IMR-90 (cell line): ENCODE measurements around the gene AMIGO3. TPM values are rescaled to one million over a fixed set of nuclear protein-coding genes. Genes with fewer than 3 reads are reported as not detected.
A peak's percentile ranks its signal among the peaks of the same experiment; 100 is the strongest.

ENCODE experiments used
- ATAC-seq: fragments of 200-7000 bp; cut with Tn5 transposase; 2 replicates; pipeline ENCODE4 v1.9.1; 2020; ENCODE audit warnings: low read depth, mild to moderate bottlenecking, moderate library complexity
- BruUV-seq: library from RNA; stranded (reverse); fragments of 400-500 nt; replicated peaks from 2 replicates; lab custom pipeline; 2021; lab: Mats Ljungman, UMichigan
- CTCF ChIA-PET: fragments of 300-600 bp; formaldehyde crosslinking; extraction: SDS; loops from one replicate; lab custom pipeline; 2021; ENCODE audit warnings: antibody characterized with exemption; lab: Yijun Ruan, JAX
- POLR2A ChIA-PET: fragments of 300-600 bp; sonication (Branson Sonifier 250); formaldehyde crosslinking; loops from one replicate; lab custom pipeline; 2022; ENCODE audit warnings: antibody characterized with exemption; ENCODE audit not compliant: unreplicated experiment; lab: Charles Lee
- DNase-seq: peaks from one replicate; pipeline ENCODE4 v3.0.0; 2013
- H2AFZ ChIP-seq: replicated peaks from 2 replicates; pipeline ENCODE3; 2013; ENCODE audit warnings: low read length, mild to moderate bottlenecking; ENCODE audit not compliant: poor library complexity
- H2AK5ac ChIP-seq: 2 replicates; pipeline ENCODE4 v1.6.1; 2013; ENCODE audit warnings: low read depth, low read length, inconsistent platforms
- H2AK9ac ChIP-seq: replicated peaks from 2 replicates; pipeline ENCODE3; 2013; ENCODE audit warnings: mild to moderate bottlenecking, low read depth, low read length, moderate library complexity; ENCODE audit not compliant: poor library complexity
- H2BK120ac ChIP-seq: 2 replicates; pipeline ENCODE4 v1.6.1; 2013; ENCODE audit warnings: low read depth, low read length, inconsistent platforms
- H2BK15ac ChIP-seq: 3 replicates; pipeline ENCODE4 v1.6.1; 2013; ENCODE audit warnings: low read depth, low read length, inconsistent platforms
- H2BK20ac ChIP-seq: 2 replicates; pipeline ENCODE4 v1.6.1; 2013; ENCODE audit warnings: low read depth, mild to moderate bottlenecking, inconsistent platforms, low read length, moderate library complexity
- H2BK5ac ChIP-seq: 2 replicates; pipeline ENCODE4 v1.6.1; 2013; ENCODE audit warnings: mild to moderate bottlenecking, low read depth, low read length, inconsistent platforms; ENCODE audit not compliant: poor library complexity, severe bottlenecking
- H3K14ac ChIP-seq: replicated peaks from 2 replicates; pipeline ENCODE4 v1.6.1; 2013; ENCODE audit warnings: low read depth, low read length, inconsistent platforms
- H3K18ac ChIP-seq: 2 replicates; pipeline ENCODE4 v1.6.1; 2013; ENCODE audit warnings: low read depth, low read length, control low read depth
- H3K23ac ChIP-seq: 2 replicates; pipeline ENCODE4 v1.6.1; 2013; ENCODE audit warnings: low read depth, low read length, inconsistent platforms
- H3K27ac ChIP-seq: 2 replicates; pipeline ENCODE4 v1.5.1; 2013; ENCODE audit warnings: mild to moderate bottlenecking, control low read depth, low read length; ENCODE audit not compliant: insufficient read depth
- H3K27me3 ChIP-seq: 2 replicates; pipeline ENCODE4 v1.6.1; 2013; ENCODE audit warnings: low read length; ENCODE audit not compliant: control insufficient read depth, insufficient read depth
- H3K36me3 ChIP-seq: 2 replicates; pipeline ENCODE4 v1.6.1; 2013; ENCODE audit warnings: low read length, mixed read lengths; ENCODE audit not compliant: control insufficient read depth, insufficient read depth
- H3K4ac ChIP-seq: 2 replicates; pipeline ENCODE4 v1.6.1; 2013; ENCODE audit warnings: low read depth, low read length, inconsistent platforms
- H3K4me1 ChIP-seq: 2 replicates; pipeline ENCODE4 v1.6.1; 2013; ENCODE audit warnings: low read length, mixed read lengths; ENCODE audit not compliant: control insufficient read depth, insufficient read depth
- H3K4me2 ChIP-seq: 2 replicates; pipeline ENCODE4 v1.6.1; 2013; ENCODE audit warnings: low read depth, mild to moderate bottlenecking, control low read depth, low read length, moderate library complexity
- H3K4me3 ChIP-seq: 2 replicates; pipeline ENCODE4 v1.5.1; 2013; ENCODE audit warnings: low read depth, mild to moderate bottlenecking, control low read depth, low read length, moderate library complexity; ENCODE audit not compliant: insufficient read depth
- H3K56ac ChIP-seq: 2 replicates; pipeline ENCODE4 v1.6.1; 2013; ENCODE audit warnings: low read length, inconsistent platforms; ENCODE audit not compliant: insufficient read depth; ENCODE audit errors: extremely low read depth
- H3K79me1 ChIP-seq, 2 experiments: 2 replicates each; pipeline ENCODE4 v1.6.1; 2013; ENCODE audit warnings: low read length in 2 of 2, inconsistent platforms in 1 of 2, low read depth in 1 of 2
- H3K9ac ChIP-seq: 2 replicates; pipeline ENCODE4 v1.6.1; 2013; ENCODE audit warnings: low read depth, low read length, control low read depth
- H3K9me1 ChIP-seq: 2 replicates; pipeline ENCODE4 v1.6.1; 2013; ENCODE audit warnings: low read length, inconsistent platforms; ENCODE audit not compliant: insufficient read depth
- H3K9me3 ChIP-seq: 2 replicates; pipeline ENCODE4 v1.6.1; 2013; ENCODE audit warnings: low read length; ENCODE audit not compliant: control insufficient read depth, insufficient read depth
- H4K20me1 ChIP-seq: 2 replicates; pipeline ENCODE4 v1.6.1; 2013; ENCODE audit warnings: low read length, inconsistent platforms; ENCODE audit not compliant: insufficient read depth
- H4K5ac ChIP-seq: 2 replicates; pipeline ENCODE4 v1.6.1; 2013; ENCODE audit warnings: mild to moderate bottlenecking, low read depth, low read length, control low read depth
- H4K8ac ChIP-seq, 2 experiments: 2 replicates each; pipeline ENCODE4 v1.6.1; 2013; ENCODE audit warnings: low read depth in 2 of 2, low read length in 2 of 2, control low read depth in 1 of 2, inconsistent platforms in 1 of 2
- H4K91ac ChIP-seq: 2 replicates; pipeline ENCODE4 v1.6.1; 2013; ENCODE audit warnings: low read depth, low read length, inconsistent platforms; ENCODE audit not compliant: insufficient read depth
- CEBPB ChIP-seq: IDR thresholded peaks from 2 replicates; pipeline ENCODE4 v1.6.1; 2012; ENCODE audit warnings: low read depth, low read length, improper control_type of control experiment
- CTCF ChIP-seq: conservative IDR thresholded peaks from 2 replicates; pipeline ENCODE4 v1.5.1; 2012; ENCODE audit warnings: mild to moderate bottlenecking, low read depth, low read length, improper control_type of control experiment
- FOS ChIP-seq: fragments of 150-350 bp; IDR thresholded peaks from 2 replicates; pipeline ENCODE4 v1.6.1; 2016; ENCODE audit warnings: low read depth, low read length
- MAFK ChIP-seq: IDR thresholded peaks from 2 replicates; pipeline ENCODE4 v1.6.1; 2012; ENCODE audit warnings: low read depth, low read length, improper control_type of control experiment
- MAZ ChIP-seq: IDR thresholded peaks from 2 replicates; pipeline ENCODE4 v1.6.1; 2012; ENCODE audit warnings: low read depth, mild to moderate bottlenecking, low read length, improper control_type of control experiment, moderate library complexity, borderline replicate concordance
- RAD21 ChIP-seq: IDR thresholded peaks from 2 replicates; pipeline ENCODE4 v1.6.1; 2012; ENCODE audit warnings: low read length, improper control_type of control experiment
- SMC3 ChIP-seq: fragments of 150-350 bp; IDR thresholded peaks from 2 replicates; pipeline ENCODE4 v1.6.1; 2016; ENCODE audit warnings: low read depth, mild to moderate bottlenecking, antibody characterized with exemption, low read length, moderate library complexity
- WGBS, 2 experiments: methylation state at CpG; one replicate each; pipeline versions ENCODE4 v1.1.5 to v1.1.7; 2013; ENCODE audit warnings: missing lambda C conversion rate in 2 of 2; ENCODE audit not compliant: insufficient read length in 1 of 2; ENCODE audit errors: extremely low coverage in 2 of 2; 5-methylcytosine and 5-hydroxymethylcytosine counted together
- dilution Hi-C: fragments of 300-500 bp; cut with HindIII; formaldehyde crosslinking; loops from one replicate; pipeline ENCODE4 v1.14.3; 2018; ENCODE audit warnings: low sequenced_read_pairs; ENCODE audit not compliant: unreplicated experiment
- in situ Hi-C: fragments of 300-500 bp; cut with MboI; formaldehyde crosslinking; loops from 3 replicates; pipeline ENCODE4 v1.14.3; 2019; ENCODE audit warnings: low sequenced_read_pairs, inconsistent platforms, mixed read lengths
- intact Hi-C: fragments of 100-400 bp; cut with micrococcal nuclease; formaldehyde crosslinking; loops from 2 replicates; pipeline ENCODE4 v1.10.0; 2022
- polyA plus RNA-seq, 3 experiments: library from polyadenylated mRNA; depleted of rRNA; stranded (reverse); fragments of >200 nt; gene quantifications; 2 replicates each; pipeline ENCODE4 v1.2.3, GENCODE V29; 2012; ENCODE audit warnings: low replicate concordance in 1 of 3
- total RNA-seq: library from RNA; depleted of rRNA; stranded (reverse); fragments of >200 nt; gene quantifications from 2 replicates; pipeline ENCODE4 v1.2.3, GENCODE V29; 2012

Gene AMIGO3
- total and polyA plus RNA-seq, 2 of the 4 experiments (the other 2 are of a cell fraction): 1.5 TPM; not detected in 1

- Histone ChIP-seq H3K27me3 (0 out of 2 replicates have a peak, but pooled peaks cover 2% of the 10 kb centered on the region), H3K4me1 (peaks cover 12% of the 10 kb centered on the region), H2AK5ac (no peak overlapping the region), H3K27ac (no peak overlapping the region), H2BK120ac (no peak overlapping the region), H2BK5ac (no peak overlapping the region), H2BK15ac (no peak overlapping the region), H3K23ac (no peak overlapping the region), H3K79me1 (peaks cover 19 to 31% of the 10 kb centered on the region in 2 experiments), H3K18ac (no peak overlapping the region), H3K36me3 (peaks cover 10% of the 10 kb centered on the region), H3K56ac (no peak overlapping the region), H4K20me1 (peaks cover 10% of the 10 kb centered on the region; the same call in 1 of the 2 replicates), H3K4me2 (no peak overlapping the region), H3K4me3 (no peak overlapping the region), H3K9me1 (peaks cover 17% of the 10 kb centered on the region), H2AFZ (peak overlapping the region; percentile 13), H4K91ac (no peak overlapping the region), H3K4ac (no peak overlapping the region), H2AK9ac (peak overlapping the region; percentile 75), H2BK20ac (no peak overlapping the region), H3K14ac (no peak overlapping the region), H3K9ac (no peak overlapping the region), H4K5ac (no peak overlapping the region), H4K8ac (no peak overlapping the region), H3K9me3 (no peaks in the 10 kb centered on the region)
- ATAC-seq (0 out of 2 replicates have a peak, but pooled peaks have one; percentile 4), DNase-seq (peak; percentile 53)
- ChIA-PET CTCF (interaction anchor here (0.8 to 1.8 kb wide), 4 partner anchors 118 to 134 kb away, joined by 3 to 23 read pairs (median 3); no protein-coding TSS in a partner anchor), POLR2A (no interaction called here)
- dilution Hi-C loops (no loop called here), intact Hi-C loops (loop anchor here (1.0 to 5.0 kb wide), 3 partner anchors 105 to 259 kb away; partner anchors contain the start of genes RHOA and TCTA), in situ Hi-C loops (no loop called here)
- 33% methylated on average over 4 of the region's 11 CpGs; no CpG with 5 or more reads in 1 of the 2 experiments for WGBS, 2 experiments
- BruUV-seq: no TSS peak
- TF ChIP-seq SMC3: peak; percentile 92
- TF ChIP-seq CEBPB: no peak
- no peak for TF ChIP-seq MAFK
- peak; percentile 84 for TF ChIP-seq CTCF
- peak; percentile 37; the same call in 1 of the 2 replicates for TF ChIP-seq MAZ
- TF ChIP-seq RAD21: peak; percentile 85
- TF ChIP-seq FOS: no peak
These were observed 47.9 kb downstream of the AMIGO3 start for GRCh38 chr3:49671291-49672288.
